GM21423 (cell line): ENCODE data around the gene ADAMTSL5.
"Not testable (repeated sequence)": the region's sequence is repeated elsewhere in the genome, so short reads cannot be mapped to it uniquely, and the experiment has no call there.

Experiments
- ATAC-seq: cut with Tn5 transposase; IDR thresholded peaks from one replicate; pipeline ENCODE4 v1.9.1; 2021; ENCODE audit warnings: mild to moderate bottlenecking, moderate library complexity; ENCODE audit not compliant: unreplicated experiment

The ADAMTSL5 gene

DNA sequence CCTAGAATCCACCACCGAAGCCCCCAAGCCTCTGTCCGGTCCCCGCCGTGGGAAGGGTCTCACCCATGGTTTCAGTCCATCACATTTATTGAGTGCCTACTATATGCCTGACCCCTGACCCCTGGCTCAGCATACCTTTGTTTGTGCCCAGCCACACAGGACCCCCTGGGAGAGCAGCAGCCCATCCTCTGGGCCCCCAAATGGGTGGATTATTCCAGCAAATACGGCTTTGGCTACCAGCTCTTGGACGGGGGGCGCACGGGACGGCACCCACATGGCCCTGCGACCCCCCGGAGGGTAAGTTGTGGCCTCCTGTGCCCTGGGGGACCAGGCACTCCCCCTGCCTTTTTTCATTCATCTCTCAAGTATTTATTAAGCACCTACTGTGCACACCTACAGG, 18.8 kb upstream of the ADAMTSL5 start:
- ATAC-seq: no peak

DNA sequence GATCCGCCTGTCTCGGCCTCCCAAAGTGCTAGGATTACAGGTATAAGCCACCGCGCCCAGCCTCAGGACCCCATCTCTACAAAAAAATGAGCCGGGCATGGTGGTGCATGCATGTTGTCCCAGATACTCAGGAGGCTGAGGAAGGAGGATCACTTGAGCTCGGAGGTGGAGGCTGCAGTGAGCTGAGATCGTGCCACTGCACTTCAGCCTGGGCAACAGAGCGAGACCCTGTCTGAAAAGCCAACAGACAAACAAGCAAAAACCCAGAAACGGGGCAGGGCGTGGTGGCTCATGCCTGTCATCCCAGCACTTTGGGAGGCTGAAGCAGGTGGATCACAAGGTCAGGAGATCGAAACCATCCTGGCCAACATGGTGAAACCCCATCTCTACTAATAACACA, 18.0 kb upstream of the ADAMTSL5 start:
- not testable (repeated sequence) for ATAC-seq

DNA sequence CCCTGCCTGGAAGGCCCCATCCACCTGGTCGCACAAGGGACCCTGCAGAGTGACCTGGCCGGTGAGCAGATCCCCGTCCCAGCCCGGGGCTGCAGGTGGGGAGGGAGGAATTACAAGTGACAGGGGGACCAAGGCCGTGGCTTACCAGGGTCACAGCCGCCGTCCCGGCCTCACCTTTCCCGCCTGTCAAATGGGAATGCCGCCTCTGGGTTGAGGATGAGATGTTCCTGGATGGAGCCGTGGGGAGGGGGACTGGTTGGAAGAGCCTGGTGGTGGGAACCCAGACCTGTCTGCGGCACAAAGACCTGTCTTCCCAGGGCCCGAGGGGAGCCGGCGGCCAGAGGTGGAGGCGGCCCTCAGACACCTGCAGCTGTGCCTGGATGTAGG, 16.6 kb upstream of the ADAMTSL5 start:
- no peak for ATAC-seq

DNA sequence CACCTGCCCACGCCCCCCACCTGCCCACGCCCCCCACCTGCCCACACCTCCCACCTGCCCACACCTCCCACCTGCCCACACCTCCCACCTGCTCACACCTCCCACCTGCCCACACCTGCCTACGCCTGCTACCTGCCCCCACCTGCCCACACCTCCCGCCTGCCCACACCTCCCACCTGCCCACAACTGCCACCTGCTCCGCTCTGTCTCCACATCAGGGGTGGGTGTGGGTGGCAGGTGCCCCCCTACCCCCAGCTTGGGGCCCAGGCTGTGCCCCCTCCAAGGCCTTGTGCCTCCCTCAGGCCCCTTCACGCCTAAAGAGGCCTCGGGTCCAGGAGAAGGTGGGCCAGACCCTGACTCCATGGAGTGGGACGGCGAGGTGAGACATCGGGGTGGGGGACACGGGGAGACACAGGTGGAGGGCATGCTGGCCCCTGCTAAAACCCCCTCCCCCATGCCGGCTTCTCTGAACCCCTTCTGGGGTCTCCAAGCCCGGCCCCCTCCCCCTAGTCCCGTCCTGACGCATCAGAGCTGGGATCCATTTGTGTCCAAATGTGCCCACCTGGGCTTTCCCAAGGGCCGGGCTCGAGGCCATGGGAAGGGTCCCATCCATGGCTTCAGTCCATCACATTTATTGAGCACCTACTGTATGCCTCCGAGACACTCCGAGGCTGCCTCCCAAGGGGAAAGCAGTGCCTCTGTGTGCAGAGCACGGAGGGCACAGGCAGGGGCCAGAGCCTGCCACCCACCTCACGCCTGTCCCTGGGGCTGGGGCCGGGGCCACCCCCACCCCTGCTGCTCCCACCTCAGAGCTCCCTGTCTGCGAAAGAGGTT, 16.0 kb upstream of the ADAMTSL5 start:
- ATAC-seq: no peak

DNA sequence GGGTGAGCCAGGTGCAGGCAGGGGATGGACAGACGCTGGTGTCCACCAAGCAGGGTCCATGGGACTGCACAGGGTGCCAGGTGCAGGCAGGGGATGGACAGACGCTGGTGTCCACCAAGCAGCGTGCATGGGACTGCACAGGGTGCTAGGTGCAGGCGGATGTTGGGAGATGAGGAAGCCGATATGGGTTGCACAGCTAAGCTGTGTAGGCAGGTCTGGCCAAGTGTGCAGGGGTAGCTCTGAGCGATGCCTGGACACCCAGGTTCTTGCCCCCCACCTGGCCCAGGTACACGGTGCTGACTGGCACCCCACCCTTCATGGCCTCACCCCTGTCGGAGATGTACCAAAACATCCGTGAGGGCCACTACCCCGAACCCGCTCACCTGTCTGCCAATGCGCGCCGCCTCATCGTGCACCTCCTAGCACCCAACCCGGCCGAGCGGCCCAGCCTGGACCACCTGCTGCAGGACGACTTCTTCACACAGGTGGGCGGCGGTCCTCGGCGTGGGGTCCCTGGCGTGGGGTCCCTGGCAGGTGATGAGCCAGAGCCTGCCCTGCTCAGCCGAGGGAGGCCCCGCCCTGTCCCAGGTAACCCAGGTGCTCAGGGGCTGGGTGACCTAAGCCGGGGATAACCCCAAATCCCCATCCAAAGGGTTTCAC, 15.0 kb upstream of the ADAMTSL5 start:
- no peak for ATAC-seq

DNA sequence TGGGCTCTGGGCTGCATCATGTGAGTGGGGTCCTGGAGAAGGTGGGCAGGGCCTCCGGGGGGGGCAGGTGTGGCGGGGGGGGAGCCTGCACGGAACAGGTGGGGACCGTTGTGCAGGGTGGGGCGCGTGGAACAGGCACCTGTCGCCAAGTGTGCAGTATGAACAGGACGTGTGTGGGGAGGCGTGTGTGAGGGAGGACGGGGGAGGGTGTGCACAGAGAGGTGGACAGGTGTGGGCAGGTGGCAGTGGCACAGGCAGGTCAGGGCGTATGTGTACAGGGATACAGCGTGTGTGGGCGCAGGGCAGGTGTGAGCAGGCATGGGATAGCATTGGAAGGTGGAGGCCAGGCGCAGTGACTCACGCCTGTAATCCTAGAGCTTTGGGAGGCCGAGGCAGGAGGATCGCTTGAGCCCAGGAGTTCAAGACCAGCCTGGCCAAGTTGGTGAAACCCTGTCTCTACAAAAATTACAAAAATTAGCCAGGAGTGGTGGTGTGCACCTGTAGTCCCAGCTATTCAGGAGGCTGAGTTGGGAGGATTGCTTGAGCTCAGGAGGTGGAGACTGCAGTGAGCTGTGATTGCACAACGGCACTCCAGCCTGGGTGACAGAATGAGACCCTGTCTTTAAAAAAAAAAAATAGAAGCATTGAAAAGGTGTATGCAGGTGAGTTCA, 14.3 kb upstream of the ADAMTSL5 start:
- ATAC-seq: no peak

DNA sequence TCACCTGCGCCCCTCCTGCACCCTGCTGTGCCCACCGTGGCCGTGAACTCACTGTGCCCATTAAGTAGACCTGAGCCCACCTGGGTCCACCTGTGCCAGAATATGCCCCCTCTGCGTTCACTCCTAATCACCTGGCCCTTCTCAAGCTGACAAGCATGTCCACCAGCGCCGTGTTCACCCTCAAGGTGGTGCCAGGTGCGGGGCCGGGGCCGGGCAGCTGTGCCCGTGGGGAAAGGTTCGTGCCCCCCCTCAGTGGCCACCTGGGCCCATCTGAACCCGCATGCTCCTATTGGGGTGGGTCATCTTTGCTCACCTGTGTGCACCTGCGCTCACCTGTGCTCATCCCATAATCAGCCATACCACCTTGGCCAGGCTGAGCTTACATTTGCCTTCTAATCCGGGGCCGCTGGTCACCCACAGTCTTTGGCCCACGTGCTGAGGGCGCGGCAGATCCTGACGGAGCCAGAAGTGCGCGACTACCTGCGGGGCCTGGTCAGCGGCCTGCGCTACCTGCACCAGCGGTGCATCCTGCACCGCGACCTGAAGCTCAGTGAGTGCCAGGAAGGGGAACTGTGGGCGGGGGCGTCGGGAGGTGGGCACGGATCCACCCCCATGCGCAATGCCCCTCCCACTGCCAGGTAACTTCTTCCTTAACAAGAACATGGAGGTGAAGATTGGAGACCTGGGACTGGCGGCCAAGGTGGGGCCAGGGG, 13.4 kb upstream of the ADAMTSL5 start:
- ATAC-seq: no peak

DNA sequence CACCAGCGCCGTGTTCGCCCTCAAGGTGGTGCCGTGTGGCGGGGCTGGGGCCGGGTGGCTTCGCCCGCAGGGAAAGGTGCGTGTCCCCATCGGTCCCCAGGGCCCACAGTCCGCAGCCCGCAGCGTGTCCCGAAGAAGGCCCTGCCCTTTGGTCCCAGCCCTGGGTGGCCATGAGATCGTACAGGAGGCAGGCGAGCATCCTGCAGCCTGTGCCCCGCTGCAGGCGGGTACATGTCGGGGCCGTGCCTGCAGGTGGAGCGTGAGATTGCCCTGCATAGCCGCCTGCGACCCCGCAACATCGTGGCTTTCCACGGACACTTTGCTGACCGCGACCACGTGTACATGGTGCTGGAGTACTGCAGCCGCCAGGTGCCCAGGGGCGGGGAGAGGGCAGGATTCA, 12.5 kb upstream of the ADAMTSL5 start:
- no peak for ATAC-seq

DNA sequence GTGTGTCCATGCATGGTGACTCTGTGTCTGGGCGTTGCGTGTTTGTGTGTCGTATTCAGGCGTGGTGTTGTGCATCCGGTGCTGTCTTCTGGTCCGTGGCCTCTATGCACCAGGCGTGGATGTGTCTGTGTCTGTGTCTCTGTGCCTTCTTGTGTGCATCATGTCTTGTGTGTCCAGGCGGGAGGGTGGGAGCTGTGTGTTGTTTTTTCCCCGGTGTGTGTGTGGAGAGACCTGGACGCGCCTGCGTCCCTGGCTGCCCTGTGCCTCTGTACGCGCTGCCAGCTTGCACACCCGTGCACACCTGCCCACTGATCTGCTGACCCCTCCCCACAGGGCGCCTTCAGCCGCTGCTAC, 12.1 kb upstream of the ADAMTSL5 start:
- ATAC-seq: no peak

DNA sequence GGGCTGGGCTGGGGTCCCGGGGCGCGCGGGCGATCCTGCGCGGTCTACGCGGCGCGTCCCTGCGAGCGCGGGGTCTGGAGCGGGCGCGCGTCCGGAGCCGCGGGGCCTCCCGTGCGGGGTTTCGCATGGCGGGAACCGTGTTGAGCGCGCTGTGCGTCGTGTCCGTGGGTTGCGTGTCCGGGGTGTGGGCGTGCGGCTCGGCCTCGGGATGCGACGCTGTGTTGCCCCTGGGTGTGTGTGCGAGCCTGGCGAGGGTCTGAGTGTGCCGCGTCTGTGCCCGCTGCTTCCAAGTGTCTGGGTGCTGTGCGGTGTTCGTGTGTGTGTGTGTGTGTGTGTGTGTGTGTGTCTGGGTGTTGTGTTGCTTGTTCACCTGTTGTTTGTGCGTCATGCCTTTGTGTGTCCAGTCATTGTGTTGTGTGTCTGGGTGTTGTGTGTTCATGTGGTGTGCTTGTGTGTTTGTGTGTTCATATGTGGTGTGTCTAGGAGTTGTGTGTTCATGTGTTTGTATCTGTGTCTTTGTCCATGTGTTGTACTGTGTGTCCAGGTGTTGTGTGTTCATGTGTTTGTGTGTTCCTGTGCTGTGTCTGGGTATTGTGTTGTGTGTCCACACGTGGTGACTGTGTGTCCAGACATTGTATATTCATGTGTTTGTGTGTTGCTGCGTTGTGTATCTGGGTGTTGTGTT, 11.6 kb upstream of the ADAMTSL5 start:
- ATAC-seq: no peak

DNA sequence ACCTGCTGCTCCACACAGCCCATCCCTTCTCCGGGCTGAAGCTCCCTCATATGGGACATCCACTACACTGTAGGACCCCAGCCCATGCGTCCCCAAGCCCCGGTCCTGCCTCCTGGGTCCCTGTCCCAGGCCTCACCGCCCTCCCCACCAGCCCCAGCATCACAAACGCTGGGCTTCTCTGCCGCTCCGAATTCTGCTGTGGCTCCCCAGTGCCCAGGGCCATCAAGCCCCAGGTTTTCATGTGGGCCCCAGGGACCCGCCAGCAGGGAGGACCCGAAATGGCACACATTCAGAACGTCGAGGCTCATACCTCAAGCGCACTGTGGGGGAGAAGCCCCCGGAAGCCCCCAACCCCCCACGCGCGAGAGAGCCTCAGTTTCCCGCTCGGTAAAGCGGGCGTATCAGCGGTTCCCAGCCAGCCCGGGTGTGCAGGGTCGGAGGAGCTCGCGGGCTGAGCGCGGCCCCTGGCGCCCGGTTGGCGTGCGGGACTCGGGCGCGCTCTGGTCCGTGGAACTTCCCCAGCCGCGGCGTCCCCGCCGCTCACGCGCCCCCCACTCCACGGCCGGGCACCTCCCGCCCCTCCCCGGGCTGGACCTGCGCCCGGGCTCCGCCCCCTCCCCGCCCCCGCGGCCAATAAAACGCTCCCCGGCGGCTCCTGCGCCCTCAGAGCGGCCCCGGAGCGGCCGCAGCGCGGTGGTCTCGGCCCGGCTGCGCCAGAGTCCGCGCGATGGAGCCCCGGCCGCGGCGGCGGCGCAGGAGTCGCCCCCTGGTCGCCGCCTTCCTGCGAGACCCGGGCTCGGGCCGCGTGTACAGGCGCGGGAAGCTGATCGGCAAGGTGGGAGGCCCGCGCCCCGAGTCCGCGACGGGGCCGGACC, 10.8 kb upstream of the ADAMTSL5 start, which contains the start of gene PLK5:
PLK5 (plus strand) TSS at position 666 of the 875 bp plus-strand sequence. CDS start 2,920 bp downstream, outside the sequence.
- no peak for ATAC-seq

DNA sequence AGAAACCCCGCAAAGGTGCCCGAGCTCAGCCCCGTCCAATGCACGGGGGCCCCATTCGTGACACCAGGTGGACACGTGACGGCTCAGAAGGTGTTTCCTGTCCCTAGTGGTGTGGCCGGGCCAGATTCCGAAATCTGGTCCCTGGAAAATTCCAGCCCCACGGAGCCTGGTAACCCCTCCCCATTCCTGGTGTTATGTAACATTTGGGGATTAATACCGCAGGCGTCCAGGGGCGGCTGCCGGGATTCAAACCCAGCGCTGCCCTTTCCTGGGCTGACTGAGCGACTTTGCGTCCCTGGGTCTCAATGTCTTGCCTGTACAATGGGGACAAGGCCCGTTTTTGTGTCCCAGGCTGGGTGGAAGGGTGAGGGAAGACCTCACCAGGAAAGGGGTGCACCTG, 10.0 kb upstream of the ADAMTSL5 start:
- no peak for ATAC-seq

DNA sequence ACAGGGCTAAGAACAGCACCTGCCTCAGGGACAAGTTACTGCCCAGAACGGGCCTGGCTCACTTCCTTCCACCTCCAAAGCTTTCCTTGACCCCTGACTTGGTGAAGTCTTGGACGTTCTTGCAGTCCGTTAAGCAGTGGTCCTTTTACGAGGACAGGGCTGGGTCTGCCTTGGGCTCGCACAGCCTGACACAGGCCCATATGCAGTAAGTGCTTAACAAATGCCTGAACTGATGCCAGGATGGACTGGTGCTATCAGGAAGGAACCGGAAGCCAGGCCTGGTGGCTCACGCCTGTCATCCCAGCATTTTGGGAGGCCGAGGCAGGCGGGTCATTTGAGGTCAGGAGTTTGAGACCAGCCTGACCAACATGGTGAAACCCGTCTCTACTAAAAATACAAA, 9.2 kb upstream of the ADAMTSL5 start:
- no peak for ATAC-seq

DNA sequence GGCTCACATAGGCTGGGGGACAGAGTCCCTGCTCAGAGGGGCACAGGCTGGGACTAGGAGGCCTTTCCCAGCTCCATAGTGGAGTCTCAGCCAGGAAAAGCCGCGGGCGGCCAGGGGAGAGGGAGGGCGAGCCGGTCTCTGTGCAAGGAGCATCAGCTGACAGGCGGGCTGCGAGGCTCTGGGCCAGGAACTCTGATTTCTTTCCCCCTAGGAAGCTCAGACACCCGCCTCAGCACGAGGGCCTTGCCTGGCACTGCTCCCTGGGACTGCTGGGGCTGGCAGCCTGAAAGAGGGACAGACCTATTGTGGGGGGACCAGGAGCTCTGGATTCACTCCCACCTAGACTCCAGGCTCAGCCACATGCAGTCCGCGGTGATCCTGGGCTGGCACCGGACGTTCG, 8.8 kb upstream of the ADAMTSL5 start:
- no peak for ATAC-seq

DNA sequence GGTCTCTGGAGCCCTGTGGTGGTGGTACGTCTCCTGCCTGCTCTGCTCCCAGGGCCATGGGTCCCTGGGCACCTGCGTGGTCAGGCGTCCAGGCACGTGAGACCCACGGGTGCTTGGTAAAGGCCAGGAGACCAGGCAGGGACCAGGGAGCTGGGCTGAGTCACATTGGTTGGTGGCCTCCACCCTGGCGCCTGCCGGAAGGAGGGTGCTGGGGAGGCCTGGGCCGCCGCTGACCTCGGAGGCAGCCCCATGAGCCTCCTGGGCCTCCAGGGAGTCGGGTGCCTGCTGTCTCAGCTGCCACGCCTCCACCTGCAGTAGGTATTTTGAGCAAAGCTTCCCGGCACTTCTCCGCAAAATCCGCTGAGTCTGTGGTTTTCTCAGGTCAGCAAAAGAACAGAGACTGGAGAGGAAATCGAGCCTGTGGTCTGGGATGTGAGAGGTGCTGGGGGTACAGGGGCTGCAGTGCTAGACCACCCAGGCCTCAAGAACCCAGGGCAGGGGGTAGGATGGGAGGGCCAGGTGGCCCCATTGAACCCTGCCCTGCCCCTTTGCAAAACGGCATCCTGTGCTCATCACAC, 7.5 kb upstream of the ADAMTSL5 start:
- ATAC-seq: no peak

DNA sequence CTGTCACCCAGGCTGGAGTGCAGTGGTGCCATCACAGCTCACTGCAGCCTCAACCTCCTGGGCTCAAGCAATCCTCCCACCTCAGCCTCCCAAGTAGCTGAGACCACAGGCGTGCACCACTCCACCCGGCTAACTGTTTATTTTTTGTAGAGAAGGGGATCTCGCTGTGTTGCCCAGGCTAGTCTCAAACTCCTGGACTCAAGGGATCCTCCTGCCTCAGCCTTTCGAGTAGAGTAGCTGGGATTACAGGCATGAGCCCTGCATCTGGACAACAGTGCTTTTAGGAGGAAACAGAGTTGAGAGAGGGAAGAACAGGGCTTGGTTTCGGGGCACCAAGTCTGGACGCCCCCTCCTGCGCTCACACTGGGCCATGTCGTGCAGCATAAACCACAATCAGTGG, 7.0 kb upstream of the ADAMTSL5 start:
- not testable (repeated sequence) for ATAC-seq

DNA sequence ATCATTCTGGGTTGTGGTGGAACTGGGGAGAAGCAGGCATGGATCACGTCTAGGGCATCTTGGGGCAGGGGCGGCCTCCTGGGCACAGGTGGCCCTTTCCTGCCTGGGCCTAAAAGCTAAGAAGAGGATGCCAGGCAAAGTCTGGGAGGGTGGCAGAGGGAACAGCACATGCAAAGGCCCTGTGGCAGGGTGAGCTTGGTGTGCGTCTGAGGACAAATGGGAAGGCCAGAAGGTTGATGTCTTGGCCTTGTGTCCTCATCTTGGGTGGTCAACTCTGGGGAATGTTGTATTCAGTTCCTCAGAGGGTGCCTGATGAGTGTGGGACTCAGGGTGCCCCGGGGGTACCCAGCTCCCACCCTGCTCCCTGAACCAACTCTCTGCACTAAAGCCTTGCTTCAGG, 5.7 kb upstream of the ADAMTSL5 start:
- ATAC-seq: no peak

DNA sequence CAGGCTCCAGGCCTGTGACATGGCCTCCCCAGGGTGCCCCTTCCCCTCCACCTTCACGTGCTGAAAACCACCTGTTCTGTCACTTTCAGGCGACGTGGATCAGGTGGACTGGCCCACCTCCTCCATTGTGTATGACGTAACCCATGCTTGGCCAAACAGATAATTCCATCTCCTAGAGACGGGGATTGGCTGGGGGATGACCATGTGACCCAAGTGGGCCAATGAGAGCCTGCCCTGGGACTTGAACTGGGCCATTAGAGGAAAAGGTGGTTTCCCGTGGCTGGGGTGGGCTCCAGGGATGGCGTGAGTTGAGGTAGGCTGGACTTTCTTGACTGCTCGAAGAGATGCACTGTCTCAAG, 3.6 kb upstream of the ADAMTSL5 start:
- ATAC-seq: no peak

DNA sequence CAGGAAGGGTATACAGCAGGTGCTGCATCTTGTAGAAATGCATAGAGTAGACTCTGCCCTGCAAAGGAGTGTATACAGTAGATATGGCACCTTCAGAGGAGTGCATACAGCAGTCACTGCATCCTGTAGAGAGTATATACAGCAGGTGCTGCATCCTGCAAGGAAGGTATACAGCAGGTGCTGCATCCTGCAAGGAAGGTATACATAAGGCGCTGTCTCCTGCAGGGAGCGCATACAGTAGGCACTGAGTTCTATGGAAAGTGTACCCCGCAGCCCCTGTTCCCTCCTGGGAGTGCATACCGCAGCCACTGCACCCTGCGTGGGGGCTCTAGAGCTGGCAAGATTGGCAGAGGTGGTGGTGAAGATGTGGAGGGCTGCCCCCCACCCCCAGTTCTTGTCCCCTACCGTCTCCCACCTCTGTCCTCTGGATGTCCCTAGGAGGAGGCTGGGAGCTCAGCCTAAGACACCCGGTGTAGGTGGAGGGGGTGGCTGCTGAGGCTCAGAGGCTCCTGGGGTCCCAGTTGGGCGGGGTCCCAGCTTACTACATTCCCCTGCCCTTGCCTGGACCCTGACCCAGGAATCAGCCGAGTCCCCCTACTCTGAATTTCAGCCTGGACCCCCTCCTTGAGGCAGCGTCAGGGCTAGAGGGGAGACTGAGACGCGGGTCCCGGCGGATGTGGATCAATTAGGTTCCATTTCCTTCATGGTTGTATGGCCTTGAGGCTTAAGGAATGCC, 2.3 kb upstream of the ADAMTSL5 start:
- ATAC-seq: no peak
